ENCODE results near the gene ERBIN.

GRCh38 chr5:65951330-65951729 is 25.0 kb downstream of the ERBIN start:
- TF ChIP-seq CREB1 (CRISPR knock-in tag; IDR thresholded peaks at IDR 0.05; ENCODE audit: low read depth) (no peak), POLR2AphosphoS5 (IDR thresholded peaks at IDR 0.05; ENCODE audit: low read depth) (no peak), EZH2 (IDR thresholded peaks at IDR 0.05; ENCODE audit: low read depth, unreplicated experiment) (no peak), ZNF331 (CRISPR knock-in tag; IDR thresholded peaks at IDR 0.05; ENCODE audit: low read depth) (no peak), JUNB (IDR thresholded peaks at IDR 0.05; ENCODE audit: unreplicated experiment) (no peak), EZH2phosphoT487 (IDR thresholded peaks at IDR 0.05; ENCODE audit: unreplicated experiment) (no peak), NANOG (IDR thresholded peaks at IDR 0.05; ENCODE audit: borderline replicate concordance) (no peak), ZNF114 (CRISPR knock-in tag; IDR thresholded peaks at IDR 0.05) (no peak), ETS1 (IDR thresholded peaks at IDR 0.05) (no peak), STAT1 (IDR thresholded peaks at IDR 0.05; ENCODE audit: unreplicated experiment) (no peak), ZNF462 (CRISPR knock-in tag; IDR thresholded peaks at IDR 0.05) (no peak)
- TF ChIP-seq, protein P1, sequence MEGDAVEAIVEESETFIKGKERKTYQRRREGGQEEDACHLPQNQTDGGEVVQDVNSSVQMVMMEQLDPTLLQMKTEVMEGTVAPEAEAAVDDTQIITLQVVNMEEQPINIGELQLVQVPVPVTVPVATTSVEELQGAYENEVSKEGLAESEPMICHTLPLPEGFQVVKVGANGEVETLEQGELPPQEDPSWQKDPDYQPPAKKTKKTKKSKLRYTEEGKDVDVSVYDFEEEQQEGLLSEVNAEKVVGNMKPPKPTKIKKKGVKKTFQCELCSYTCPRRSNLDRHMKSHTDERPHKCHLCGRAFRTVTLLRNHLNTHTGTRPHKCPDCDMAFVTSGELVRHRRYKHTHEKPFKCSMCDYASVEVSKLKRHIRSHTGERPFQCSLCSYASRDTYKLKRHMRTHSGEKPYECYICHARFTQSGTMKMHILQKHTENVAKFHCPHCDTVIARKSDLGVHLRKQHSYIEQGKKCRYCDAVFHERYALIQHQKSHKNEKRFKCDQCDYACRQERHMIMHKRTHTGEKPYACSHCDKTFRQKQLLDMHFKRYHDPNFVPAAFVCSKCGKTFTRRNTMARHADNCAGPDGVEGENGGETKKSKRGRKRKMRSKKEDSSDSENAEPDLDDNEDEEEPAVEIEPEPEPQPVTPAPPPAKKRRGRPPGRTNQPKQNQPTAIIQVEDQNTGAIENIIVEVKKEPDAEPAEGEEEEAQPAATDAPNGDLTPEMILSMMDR (conservative IDR thresholded peaks at IDR 0.05; ENCODE audit: low read depth in 2 of 2) = no peak
- TF ChIP-seq, protein P2, sequence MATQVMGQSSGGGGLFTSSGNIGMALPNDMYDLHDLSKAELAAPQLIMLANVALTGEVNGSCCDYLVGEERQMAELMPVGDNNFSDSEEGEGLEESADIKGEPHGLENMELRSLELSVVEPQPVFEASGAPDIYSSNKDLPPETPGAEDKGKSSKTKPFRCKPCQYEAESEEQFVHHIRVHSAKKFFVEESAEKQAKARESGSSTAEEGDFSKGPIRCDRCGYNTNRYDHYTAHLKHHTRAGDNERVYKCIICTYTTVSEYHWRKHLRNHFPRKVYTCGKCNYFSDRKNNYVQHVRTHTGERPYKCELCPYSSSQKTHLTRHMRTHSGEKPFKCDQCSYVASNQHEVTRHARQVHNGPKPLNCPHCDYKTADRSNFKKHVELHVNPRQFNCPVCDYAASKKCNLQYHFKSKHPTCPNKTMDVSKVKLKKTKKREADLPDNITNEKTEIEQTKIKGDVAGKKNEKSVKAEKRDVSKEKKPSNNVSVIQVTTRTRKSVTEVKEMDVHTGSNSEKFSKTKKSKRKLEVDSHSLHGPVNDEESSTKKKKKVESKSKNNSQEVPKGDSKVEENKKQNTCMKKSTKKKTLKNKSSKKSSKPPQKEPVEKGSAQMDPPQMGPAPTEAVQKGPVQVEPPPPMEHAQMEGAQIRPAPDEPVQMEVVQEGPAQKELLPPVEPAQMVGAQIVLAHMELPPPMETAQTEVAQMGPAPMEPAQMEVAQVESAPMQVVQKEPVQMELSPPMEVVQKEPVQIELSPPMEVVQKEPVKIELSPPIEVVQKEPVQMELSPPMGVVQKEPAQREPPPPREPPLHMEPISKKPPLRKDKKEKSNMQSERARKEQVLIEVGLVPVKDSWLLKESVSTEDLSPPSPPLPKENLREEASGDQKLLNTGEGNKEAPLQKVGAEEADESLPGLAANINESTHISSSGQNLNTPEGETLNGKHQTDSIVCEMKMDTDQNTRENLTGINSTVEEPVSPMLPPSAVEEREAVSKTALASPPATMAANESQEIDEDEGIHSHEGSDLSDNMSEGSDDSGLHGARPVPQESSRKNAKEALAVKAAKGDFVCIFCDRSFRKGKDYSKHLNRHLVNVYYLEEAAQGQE (IDR thresholded peaks at IDR 0.05; ENCODE audit: unreplicated experiment) = no peak
